ENCODE results near the gene DCLK2. TPM values are rescaled to one million over a fixed set of nuclear protein-coding genes. Genes with fewer than 3 reads are reported as not detected.

DCLK2 gene
- total RNA-seq, 6 donors from 2014 or later = 2.1 to 16.8 (median 3.3) TPM

- H3K27me3 ChIP-seq = no peaks in the 10 kb centered on the region
- no peaks in the 10 kb centered on the region for H3K4me1 ChIP-seq
- H3K36me3 ChIP-seq = no peaks in the 10 kb centered on the region
- H3K27ac ChIP-seq = no peak overlapping the region
- H3K4me3 ChIP-seq = no peak overlapping the region
- ATAC-seq (ENCODE audit: low FRiP score in 2 of 2) = no peak
- DNase-seq = no peak
- 80 to 88% methylated on average over 1 of the region's 1 CpG for WGBS, 2 donors
- TF ChIP-seq EP300 (IDR thresholded peaks at IDR 0.05) (no peak), POLR2AphosphoS5 (IDR thresholded peaks at IDR 0.05) (no peak)
- peaks cover 0 to 3% (median 0%) of the 10 kb centered on the region in 4 donors for H3K9me3 ChIP-seq
These were observed 22.8 kb upstream of the DCLK2 start for GRCh38 chr4:150055467-150055866.

GRCh38 chr4:150056569-150056968 lies 21.7 kb upstream of the DCLK2 start:
- TF ChIP-seq POLR2A (IDR thresholded peaks at IDR 0.05) (no peak), POLR2AphosphoS5 (IDR thresholded peaks at IDR 0.05) (no peak), EP300 (IDR thresholded peaks at IDR 0.05) (no peak)
- TF ChIP-seq, protein P1, sequence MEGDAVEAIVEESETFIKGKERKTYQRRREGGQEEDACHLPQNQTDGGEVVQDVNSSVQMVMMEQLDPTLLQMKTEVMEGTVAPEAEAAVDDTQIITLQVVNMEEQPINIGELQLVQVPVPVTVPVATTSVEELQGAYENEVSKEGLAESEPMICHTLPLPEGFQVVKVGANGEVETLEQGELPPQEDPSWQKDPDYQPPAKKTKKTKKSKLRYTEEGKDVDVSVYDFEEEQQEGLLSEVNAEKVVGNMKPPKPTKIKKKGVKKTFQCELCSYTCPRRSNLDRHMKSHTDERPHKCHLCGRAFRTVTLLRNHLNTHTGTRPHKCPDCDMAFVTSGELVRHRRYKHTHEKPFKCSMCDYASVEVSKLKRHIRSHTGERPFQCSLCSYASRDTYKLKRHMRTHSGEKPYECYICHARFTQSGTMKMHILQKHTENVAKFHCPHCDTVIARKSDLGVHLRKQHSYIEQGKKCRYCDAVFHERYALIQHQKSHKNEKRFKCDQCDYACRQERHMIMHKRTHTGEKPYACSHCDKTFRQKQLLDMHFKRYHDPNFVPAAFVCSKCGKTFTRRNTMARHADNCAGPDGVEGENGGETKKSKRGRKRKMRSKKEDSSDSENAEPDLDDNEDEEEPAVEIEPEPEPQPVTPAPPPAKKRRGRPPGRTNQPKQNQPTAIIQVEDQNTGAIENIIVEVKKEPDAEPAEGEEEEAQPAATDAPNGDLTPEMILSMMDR (IDR thresholded peaks at IDR 0.05) = no peak
- no peaks in the 10 kb centered on the region for H3K36me3 ChIP-seq
- H3K27me3 ChIP-seq = no peaks in the 10 kb centered on the region
- no peaks in the 10 kb centered on the region for H3K4me1 ChIP-seq
- no peak overlapping the region for H3K27ac ChIP-seq
- no peak overlapping the region for H3K4me3 ChIP-seq
- H3K9me3 ChIP-seq = peaks cover 0 to 3% (median 0%) of the 10 kb centered on the region in 4 donors
- ATAC-seq (ENCODE audit: low FRiP score in 2 of 2) (no peak), DNase-seq (no peak)

GRCh38 chr4:150061086-150061776 lies 17.0 kb upstream of the DCLK2 start:
- Histone ChIP-seq H3K27ac (no peak overlapping the region), H3K4me1 (peaks cover 0 to 3% (median 0%) of the 10 kb centered on the region in 4 donors), H3K36me3 (no peaks in the 10 kb centered on the region), H3K9me3 (no peaks in the 10 kb centered on the region), H3K4me3 (no peak overlapping the region), H3K27me3 (no peaks in the 10 kb centered on the region)
- ATAC-seq (ENCODE audit: low FRiP score in 2 of 2) (no peak), DNase-seq (no peak)
- 43 to 52% methylated on average over 1 of the region's 1 CpG for WGBS, 2 donors
- TF ChIP-seq POLR2A (IDR thresholded peaks at IDR 0.05) (no peak), POLR2AphosphoS5 (IDR thresholded peaks at IDR 0.05) (no peak), EP300 (IDR thresholded peaks at IDR 0.05) (no peak)
- TF ChIP-seq, protein P1 (IDR thresholded peaks at IDR 0.05) = no peak

DNA sequence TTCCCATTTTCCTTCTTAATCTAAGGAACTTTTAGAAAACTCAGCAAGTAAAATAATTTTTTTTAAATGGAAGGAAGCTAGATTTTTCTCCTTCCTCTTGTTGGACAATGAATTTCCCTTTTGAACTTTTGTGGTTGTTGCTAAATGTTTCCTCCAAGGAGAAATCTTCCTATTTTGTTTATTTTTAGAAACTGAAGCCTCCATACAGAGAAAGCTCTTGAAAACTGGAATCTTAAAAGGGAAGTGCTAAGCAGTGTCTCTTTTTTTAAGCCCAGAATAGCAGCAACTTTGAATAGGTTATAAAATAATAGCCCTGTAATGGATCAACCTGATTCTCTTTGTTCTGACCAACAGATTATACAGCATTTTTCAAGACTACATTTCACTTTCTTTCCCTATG lies 15.1 kb upstream of the DCLK2 start:
- no peaks in the 10 kb centered on the region for H3K9me3 ChIP-seq
- no peaks in the 10 kb centered on the region for H3K27me3 ChIP-seq
- no peaks in the 10 kb centered on the region for H3K36me3 ChIP-seq
- H3K4me3 ChIP-seq = no peak overlapping the region
- no peak for DNase-seq
- TF ChIP-seq POLR2AphosphoS5 (IDR thresholded peaks at IDR 0.05) (no peak), EP300 (IDR thresholded peaks at IDR 0.05) (no peak), POLR2A (IDR thresholded peaks at IDR 0.05) (no peak)
- TF ChIP-seq, protein P1 (IDR thresholded peaks at IDR 0.05) = no peak
- no peak for ATAC-seq (ENCODE audit: low FRiP score in 2 of 2)
- no peak overlapping the region for H3K27ac ChIP-seq
- H3K4me1 ChIP-seq = peaks cover 0 to 3% (median 0%) of the 10 kb centered on the region in 4 donors

DNA sequence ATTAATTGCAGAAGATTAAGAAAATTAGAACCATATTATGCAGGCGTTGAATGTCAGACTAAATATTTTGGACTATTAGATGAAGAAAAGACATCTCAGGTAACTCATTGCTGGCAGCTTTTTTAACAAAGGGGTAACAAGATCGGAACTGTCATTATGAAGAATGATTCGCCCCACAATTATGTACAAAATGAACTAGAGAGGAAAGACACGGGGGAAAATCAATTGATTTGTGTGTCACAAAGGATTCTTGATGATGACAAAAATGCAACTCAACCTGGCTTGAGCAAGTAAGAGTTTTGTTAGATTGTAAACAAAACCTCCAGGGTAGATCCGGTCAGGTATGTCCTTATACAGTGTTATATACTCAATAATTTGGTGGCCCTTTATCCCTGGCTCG lies 12.5 kb upstream of the DCLK2 start:
- DNase-seq = no peak
- peaks cover 0 to 3% (median 0%) of the 10 kb centered on the region in 4 donors for H3K4me1 ChIP-seq
- ATAC-seq (ENCODE audit: low FRiP score in 2 of 2) = no peak
- no peaks in the 10 kb centered on the region for H3K9me3 ChIP-seq
- TF ChIP-seq EP300 (IDR thresholded peaks at IDR 0.05) (no peak), POLR2A (IDR thresholded peaks at IDR 0.05) (no peak), POLR2AphosphoS5 (IDR thresholded peaks at IDR 0.05) (no peak)
- TF ChIP-seq, protein P1 (IDR thresholded peaks at IDR 0.05) = no peak
- no peaks in the 10 kb centered on the region for H3K36me3 ChIP-seq
- H3K27me3 ChIP-seq = no peaks in the 10 kb centered on the region
- 87 to 95% methylated on average over 6 of the region's 6 CpGs for WGBS, 2 donors
- no peak overlapping the region for H3K27ac ChIP-seq
- no peak overlapping the region for H3K4me3 ChIP-seq

All from upper lobe of left lung (tissue), 6 donors.